K562 (cell line): ENCODE results near the gene FBRS. TPM values are rescaled to one million over a fixed set of nuclear protein-coding genes. Genes with fewer than 3 reads are reported as not detected.

Source experiments
- CCAR2 ChIP-seq: fragments of 200-400 bp; formaldehyde crosslinking; IDR thresholded peaks from 2 replicates; pipeline ENCODE4 v1.6.1; 2017; ENCODE audit warnings: mild to moderate bottlenecking, low read depth, low read length
- CEBPB ChIP-seq: fragments of 450-650 bp; IDR thresholded peaks from 2 replicates; pipeline ENCODE4 v1.6.1; 2016; ENCODE audit warnings: missing genetic modification characterization, missing compliant biosample characterization
- CREM ChIP-seq: IDR thresholded peaks from 2 replicates; pipeline ENCODE4 v1.6.1; 2014; ENCODE audit warnings: antibody characterized with exemption, low read depth
- MXI1 ChIP-seq: IDR thresholded peaks from 2 replicates; pipeline ENCODE4 v1.6.1; 2011; ENCODE audit warnings: low read depth, mild to moderate bottlenecking, improper control_type of control experiment, low read length
- NFATC3 ChIP-seq: fragments of 450-650 bp; IDR thresholded peaks from 2 replicates; pipeline ENCODE4 v1.6.1; 2017; ENCODE audit warnings: mild to moderate bottlenecking
- NFE2 ChIP-seq: IDR thresholded peaks from 2 replicates; pipeline ENCODE4 v1.6.1; 2014; ENCODE audit warnings: antibody characterized with exemption, low read depth
- RCOR1 ChIP-seq, 2 experiments: IDR thresholded peaks; 2 replicates each; pipeline ENCODE4 v1.6.1; 2012; ENCODE audit warnings: low read depth in 2 of 2, low read length in 2 of 2, borderline replicate concordance in 1 of 2, improper control_type of control experiment in 1 of 2
- STAG1 ChIP-seq: sonication (generic); formaldehyde crosslinking; IDR thresholded peaks from 2 replicates; pipeline ENCODE4 v1.5.0; 2020; ENCODE audit warnings: missing genetic modification reagents, borderline replicate concordance
- XRCC5 ChIP-seq: fragments of 200-400 bp; formaldehyde crosslinking; IDR thresholded peaks from 2 replicates; pipeline ENCODE4 v1.6.1; 2017; ENCODE audit warnings: low read depth, mild to moderate bottlenecking, low read length
- polyA plus RNA-seq, 8 experiments: library from polyadenylated mRNA; depleted of rRNA in 4 of 8; stranded (reverse) in 5 of 8; unstranded in 3 of 8; fragments of >200 nt; fragmentation: Nextera tagmentation in 2 of 8; fragmentation: Illumina TruSeq in 1 of 8; extraction: Ambion mirVana in 2 of 8; extraction: Trizol in 1 of 8; gene quantifications; 2 replicates each; pipeline versions ENCODE4 v1.2.1 to v1.2.3, GENCODE V29; 2011 to 2014; ENCODE audit warnings: inconsistent platforms in 1 of 8, missing spikeins in 1 of 8
- total RNA-seq, 7 experiments: library from RNA; depleted of rRNA in 6 of 7; stranded (reverse); fragments of >200 nt in 6 of 7; fragmentation: Illumina TruSeq in 2 of 7; extraction: Trizol in 2 of 7; gene quantifications; 2 replicates each; pipeline versions ENCODE4 v1.2.1 to v1.2.3, GENCODE V29; 2011 to 2021; ENCODE audit warnings: low replicate concordance in 1 of 7
- TF ChIP-seq, protein P1 (sequence below): fragments of 450-650 bp; formaldehyde crosslinking; IDR thresholded peaks from 2 replicates; pipeline ENCODE4 v1.4.0; 2020; ENCODE audit warnings: mild to moderate bottlenecking, moderate library complexity
- TF ChIP-seq, protein P2 (sequence below): fragments of 450-650 bp; IDR thresholded peaks from 2 replicates; pipeline ENCODE4 v1.6.1; 2017; ENCODE audit warnings: antibody characterized with exemption, mild to moderate bottlenecking
- TF ChIP-seq, protein P3 (sequence below), 3 experiments: IDR thresholded peaks in 2 of 3; conservative IDR thresholded peaks in 1 of 3; 2 replicates each; pipeline ENCODE4 v1.5.1; 2011 to 2012; ENCODE audit warnings: low read length in 3 of 3, mild to moderate bottlenecking in 3 of 3, control low read depth in 2 of 3, improper control_type of control experiment in 1 of 3, inconsistent platforms in 1 of 3, low read depth in 1 of 3, mixed read lengths in 1 of 3, moderate library complexity in 1 of 3; ENCODE audit not compliant: insufficient read depth in 2 of 3

The FBRS gene
- total and polyA plus RNA-seq, 9 of the 15 experiments (the other 6 are each of a cell fraction or from before 2014, with no cell fraction given): 0.32 to 59.5 (median 13.1) TPM

DNA sequence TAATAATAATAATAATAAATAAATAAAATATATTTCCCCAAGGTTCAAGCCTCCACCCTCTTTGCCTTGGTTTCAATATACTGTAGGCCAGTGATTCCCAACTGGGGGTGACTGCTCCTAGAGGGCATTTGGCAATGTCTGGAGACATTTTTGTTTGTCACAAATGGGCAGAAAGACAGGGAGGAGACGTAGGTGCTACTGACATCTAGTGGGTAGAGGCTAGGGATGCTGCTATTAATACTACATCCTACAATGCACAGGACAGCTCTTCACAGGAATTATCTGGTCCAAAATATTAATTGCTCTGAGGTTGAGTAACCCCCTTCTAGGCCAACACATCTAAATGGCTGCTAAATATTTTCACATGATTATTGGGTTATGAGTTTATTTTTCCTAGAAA lies 20.3 kb upstream of the FBRS start (continued):
- no peak for TF ChIP-seq NFATC3
- TF ChIP-seq, protein P1, sequence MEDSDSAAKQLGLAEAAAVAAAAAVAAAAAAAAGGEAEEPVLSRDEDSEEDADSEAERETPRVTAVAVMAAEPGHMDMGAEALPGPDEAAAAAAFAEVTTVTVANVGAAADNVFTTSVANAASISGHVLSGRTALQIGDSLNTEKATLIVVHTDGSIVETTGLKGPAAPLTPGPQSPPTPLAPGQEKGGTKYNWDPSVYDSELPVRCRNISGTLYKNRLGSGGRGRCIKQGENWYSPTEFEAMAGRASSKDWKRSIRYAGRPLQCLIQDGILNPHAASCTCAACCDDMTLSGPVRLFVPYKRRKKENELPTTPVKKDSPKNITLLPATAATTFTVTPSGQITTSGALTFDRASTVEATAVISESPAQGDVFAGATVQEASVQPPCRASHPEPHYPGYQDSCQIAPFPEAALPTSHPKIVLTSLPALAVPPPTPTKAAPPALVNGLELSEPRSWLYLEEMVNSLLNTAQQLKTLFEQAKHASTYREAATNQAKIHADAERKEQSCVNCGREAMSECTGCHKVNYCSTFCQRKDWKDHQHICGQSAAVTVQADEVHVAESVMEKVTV (CRISPR knock-in tag): peak; percentile 86
- peak in 1 of 2 experiments; percentile 70; a peak in 1 of 4 replicates for TF ChIP-seq RCOR1 (IDR thresholded peaks at IDR 0.05; ENCODE audit: borderline replicate concordance in 1 of 2, low read depth in 2 of 2, low read length in 2 of 2)
- TF ChIP-seq NFE2: no peak
- 0 out of 2 replicates have a peak, but pooled peaks have one; percentile 39 for TF ChIP-seq CREM
- TF ChIP-seq, protein P2, sequence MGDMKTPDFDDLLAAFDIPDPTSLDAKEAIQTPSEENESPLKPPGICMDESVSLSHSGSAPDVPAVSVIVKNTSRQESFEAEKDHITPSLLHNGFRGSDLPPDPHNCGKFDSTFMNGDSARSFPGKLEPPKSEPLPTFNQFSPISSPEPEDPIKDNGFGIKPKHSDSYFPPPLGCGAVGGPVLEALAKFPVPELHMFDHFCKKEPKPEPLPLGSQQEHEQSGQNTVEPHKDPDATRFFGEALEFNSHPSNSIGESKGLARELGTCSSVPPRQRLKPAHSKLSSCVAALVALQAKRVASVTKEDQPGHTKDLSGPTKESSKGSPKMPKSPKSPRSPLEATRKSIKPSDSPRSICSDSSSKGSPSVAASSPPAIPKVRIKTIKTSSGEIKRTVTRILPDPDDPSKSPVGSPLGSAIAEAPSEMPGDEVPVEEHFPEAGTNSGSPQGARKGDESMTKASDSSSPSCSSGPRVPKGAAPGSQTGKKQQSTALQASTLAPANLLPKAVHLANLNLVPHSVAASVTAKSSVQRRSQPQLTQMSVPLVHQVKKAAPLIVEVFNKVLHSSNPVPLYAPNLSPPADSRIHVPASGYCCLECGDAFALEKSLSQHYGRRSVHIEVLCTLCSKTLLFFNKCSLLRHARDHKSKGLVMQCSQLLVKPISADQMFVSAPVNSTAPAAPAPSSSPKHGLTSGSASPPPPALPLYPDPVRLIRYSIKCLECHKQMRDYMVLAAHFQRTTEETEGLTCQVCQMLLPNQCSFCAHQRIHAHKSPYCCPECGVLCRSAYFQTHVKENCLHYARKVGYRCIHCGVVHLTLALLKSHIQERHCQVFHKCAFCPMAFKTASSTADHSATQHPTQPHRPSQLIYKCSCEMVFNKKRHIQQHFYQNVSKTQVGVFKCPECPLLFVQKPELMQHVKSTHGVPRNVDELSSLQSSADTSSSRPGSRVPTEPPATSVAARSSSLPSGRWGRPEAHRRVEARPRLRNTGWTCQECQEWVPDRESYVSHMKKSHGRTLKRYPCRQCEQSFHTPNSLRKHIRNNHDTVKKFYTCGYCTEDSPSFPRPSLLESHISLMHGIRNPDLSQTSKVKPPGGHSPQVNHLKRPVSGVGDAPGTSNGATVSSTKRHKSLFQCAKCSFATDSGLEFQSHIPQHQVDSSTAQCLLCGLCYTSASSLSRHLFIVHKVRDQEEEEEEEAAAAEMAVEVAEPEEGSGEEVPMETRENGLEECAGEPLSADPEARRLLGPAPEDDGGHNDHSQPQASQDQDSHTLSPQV: no peak
- TF ChIP-seq CEBPB (tag): peak; percentile 34; the same call in 1 of the 2 replicates
- TF ChIP-seq XRCC5: no peak
- TF ChIP-seq CCAR2: no peak
- TF ChIP-seq MXI1: no peak
- TF ChIP-seq STAG1: peak; percentile 54; the same call in 1 of the 2 replicates
- TF ChIP-seq, protein P3, sequence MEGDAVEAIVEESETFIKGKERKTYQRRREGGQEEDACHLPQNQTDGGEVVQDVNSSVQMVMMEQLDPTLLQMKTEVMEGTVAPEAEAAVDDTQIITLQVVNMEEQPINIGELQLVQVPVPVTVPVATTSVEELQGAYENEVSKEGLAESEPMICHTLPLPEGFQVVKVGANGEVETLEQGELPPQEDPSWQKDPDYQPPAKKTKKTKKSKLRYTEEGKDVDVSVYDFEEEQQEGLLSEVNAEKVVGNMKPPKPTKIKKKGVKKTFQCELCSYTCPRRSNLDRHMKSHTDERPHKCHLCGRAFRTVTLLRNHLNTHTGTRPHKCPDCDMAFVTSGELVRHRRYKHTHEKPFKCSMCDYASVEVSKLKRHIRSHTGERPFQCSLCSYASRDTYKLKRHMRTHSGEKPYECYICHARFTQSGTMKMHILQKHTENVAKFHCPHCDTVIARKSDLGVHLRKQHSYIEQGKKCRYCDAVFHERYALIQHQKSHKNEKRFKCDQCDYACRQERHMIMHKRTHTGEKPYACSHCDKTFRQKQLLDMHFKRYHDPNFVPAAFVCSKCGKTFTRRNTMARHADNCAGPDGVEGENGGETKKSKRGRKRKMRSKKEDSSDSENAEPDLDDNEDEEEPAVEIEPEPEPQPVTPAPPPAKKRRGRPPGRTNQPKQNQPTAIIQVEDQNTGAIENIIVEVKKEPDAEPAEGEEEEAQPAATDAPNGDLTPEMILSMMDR (IDR thresholded peaks at IDR 0.05 in 2 of 3, conservative IDR thresholded peaks at IDR 0.05 in 1 of 3; ENCODE audit: insufficient read depth in 2 of 3, low read depth in 1 of 3, low read length in 3 of 3): peak; percentile 76 to 90 (median 82)
- TF ChIP-seq, all 486 proteins: peak for 16
